Lung (tissue), 12 donors: ENCODE measurements around the gene PTPRE. TPM values are rescaled to one million over a fixed set of nuclear protein-coding genes. Genes with fewer than 3 reads are reported as not detected.

Experiments used
- ATAC-seq: fragments of 200-7000 bp; cut with Tn5 transposase; one replicate; pipeline ENCODE4 v1.9.1; 2020; ENCODE audit warnings: moderate number of reproducible peaks; ENCODE audit not compliant: insufficient read depth, low FRiP score
- DNase-seq, 3 donors: peaks; one replicate each; pipeline ENCODE4 v3.0.0-alpha.2; 2013 to 2017
- H3K27ac ChIP-seq, 2 donors: one replicate each; pipeline ENCODE4 v1.5.1; 2013; ENCODE audit warnings: mild to moderate bottlenecking in 2 of 2, moderate library complexity in 2 of 2, control low read depth in 1 of 2, inconsistent platforms in 1 of 2, low read depth in 1 of 2, low read length in 1 of 2
- H3K27me3 ChIP-seq, 3 donors: one replicate each; pipeline ENCODE4 v1.5.1; 2013; ENCODE audit warnings: low read length in 2 of 3; ENCODE audit not compliant: control insufficient read depth in 3 of 3, insufficient read depth in 3 of 3
- H3K36me3 ChIP-seq, 4 donors: one replicate each; pipeline ENCODE4 v1.5.1; 2013; ENCODE audit warnings: low read length in 4 of 4, mild to moderate bottlenecking in 1 of 4, moderate library complexity in 1 of 4; ENCODE audit not compliant: control insufficient read depth in 4 of 4, insufficient read depth in 4 of 4
- H3K4me1 ChIP-seq, 5 donors: one replicate each; pipeline ENCODE4 v1.5.1; 2013; ENCODE audit warnings: low read length in 5 of 5, mild to moderate bottlenecking in 2 of 5, moderate library complexity in 1 of 5; ENCODE audit not compliant: control insufficient read depth in 5 of 5, insufficient read depth in 5 of 5
- H3K4me3 ChIP-seq: one replicate; pipeline ENCODE4 v1.5.1; 2013; ENCODE audit warnings: mild to moderate bottlenecking, control low read depth, moderate library complexity
- H3K9ac ChIP-seq, 2 donors: one replicate each; pipeline ENCODE4 v1.5.1; 2013; ENCODE audit warnings: low read length in 2 of 2, control low read depth in 1 of 2; ENCODE audit not compliant: insufficient read depth in 1 of 2
- H3K9me3 ChIP-seq, 4 donors: one replicate each; pipeline ENCODE4 v1.5.1; 2013; ENCODE audit warnings: low read length in 3 of 4, mild to moderate bottlenecking in 1 of 4, moderate library complexity in 1 of 4; ENCODE audit not compliant: control insufficient read depth in 4 of 4, insufficient read depth in 3 of 4
- WGBS, 2 donors: extraction: QIAGEN DNeasy Blood & Tissue Kit; methylation state at CpG; one replicate each; pipeline ENCODE4 v1.1.7; 2013; 5-methylcytosine and 5-hydroxymethylcytosine counted together
- polyA plus RNA-seq, 2 donors: library from polyadenylated mRNA; stranded (reverse); fragments of 200-250 nt; gene quantifications; one replicate each; pipeline ENCODE4 v1.2.1, GENCODE V29; 2013
- total RNA-seq, 2 donors: library from RNA; depleted of rRNA in 1 of 2; stranded (reverse); fragments of >200 nt in 1 of 2; gene quantifications; one replicate each; pipeline ENCODE4 v1.2.1, GENCODE V29; 2014 to 2021
- TF ChIP-seq, protein P1 (sequence below): IDR thresholded peaks from 2 replicates; pipeline ENCODE4 v1.5.1; 2012; ENCODE audit warnings: mild to moderate bottlenecking; ENCODE audit errors: control extremely low read depth, extremely low read depth
- donor health status: control.
- donor health status: control.
- donor health status: Bipolar disorder and iron deficiency.
- donor health status: healthy.
- donor health status: DM: yes; HTN: yes; CAD: no.

PTPRE gene
- total and polyA plus RNA-seq, 4 donors, result 15.5 to 68.7 (median 36.5) TPM

DNA sequence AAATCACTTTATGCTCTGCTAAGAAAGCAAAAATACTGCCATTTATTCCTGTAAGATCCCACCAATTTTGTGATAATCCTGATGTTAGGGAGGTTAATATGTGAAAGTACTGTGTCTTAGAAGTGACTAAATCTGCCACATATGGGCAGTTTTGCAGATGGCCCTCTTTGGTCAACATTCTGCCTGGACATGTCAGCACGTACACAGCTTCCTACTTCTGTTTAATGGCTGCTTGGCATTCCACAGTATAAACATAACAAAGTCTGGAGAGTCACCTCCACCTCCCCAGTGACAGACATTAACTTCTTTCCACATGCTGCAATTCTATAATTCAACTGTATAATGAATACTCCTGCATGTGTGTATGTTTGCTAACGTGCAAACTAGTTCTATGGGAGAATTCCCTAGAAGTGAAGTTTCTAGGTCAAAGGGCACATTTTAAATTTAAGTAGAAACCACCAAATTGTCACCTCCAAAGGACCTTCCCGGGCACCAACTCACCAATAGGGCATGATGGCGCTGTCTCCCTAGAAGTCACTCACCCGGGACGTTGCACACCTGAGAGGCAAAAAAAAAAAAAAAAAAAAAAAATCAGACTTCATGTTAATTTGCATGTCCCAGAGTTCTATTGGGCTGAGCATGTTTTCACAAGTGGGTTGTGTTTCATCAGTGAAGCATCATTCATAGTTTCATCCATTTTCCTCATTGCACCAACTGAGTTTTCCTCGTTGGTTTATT is 180.4 kb downstream of the PTPRE start:
- Histone ChIP-seq H3K9me3 (no peaks in the 10 kb centered on the region), H3K4me1 (no peaks in the 10 kb centered on the region), H3K9ac (no peak overlapping the region), H3K4me3 (no peak overlapping the region), H3K36me3 (peaks cover 0 to 13% (median 1%) of the 10 kb centered on the region in 4 donors), H3K27ac (no peak overlapping the region), H3K27me3 (peaks cover 0 to 4% (median 0%) of the 10 kb centered on the region in 3 donors)
- DNase-seq (no peak), ATAC-seq (no peak)
- WGBS, 2 donors, result 69 to 83% methylated on average over 7 of the region's 7 CpGs
- TF ChIP-seq, protein P1, sequence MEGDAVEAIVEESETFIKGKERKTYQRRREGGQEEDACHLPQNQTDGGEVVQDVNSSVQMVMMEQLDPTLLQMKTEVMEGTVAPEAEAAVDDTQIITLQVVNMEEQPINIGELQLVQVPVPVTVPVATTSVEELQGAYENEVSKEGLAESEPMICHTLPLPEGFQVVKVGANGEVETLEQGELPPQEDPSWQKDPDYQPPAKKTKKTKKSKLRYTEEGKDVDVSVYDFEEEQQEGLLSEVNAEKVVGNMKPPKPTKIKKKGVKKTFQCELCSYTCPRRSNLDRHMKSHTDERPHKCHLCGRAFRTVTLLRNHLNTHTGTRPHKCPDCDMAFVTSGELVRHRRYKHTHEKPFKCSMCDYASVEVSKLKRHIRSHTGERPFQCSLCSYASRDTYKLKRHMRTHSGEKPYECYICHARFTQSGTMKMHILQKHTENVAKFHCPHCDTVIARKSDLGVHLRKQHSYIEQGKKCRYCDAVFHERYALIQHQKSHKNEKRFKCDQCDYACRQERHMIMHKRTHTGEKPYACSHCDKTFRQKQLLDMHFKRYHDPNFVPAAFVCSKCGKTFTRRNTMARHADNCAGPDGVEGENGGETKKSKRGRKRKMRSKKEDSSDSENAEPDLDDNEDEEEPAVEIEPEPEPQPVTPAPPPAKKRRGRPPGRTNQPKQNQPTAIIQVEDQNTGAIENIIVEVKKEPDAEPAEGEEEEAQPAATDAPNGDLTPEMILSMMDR, result no peak

DNA sequence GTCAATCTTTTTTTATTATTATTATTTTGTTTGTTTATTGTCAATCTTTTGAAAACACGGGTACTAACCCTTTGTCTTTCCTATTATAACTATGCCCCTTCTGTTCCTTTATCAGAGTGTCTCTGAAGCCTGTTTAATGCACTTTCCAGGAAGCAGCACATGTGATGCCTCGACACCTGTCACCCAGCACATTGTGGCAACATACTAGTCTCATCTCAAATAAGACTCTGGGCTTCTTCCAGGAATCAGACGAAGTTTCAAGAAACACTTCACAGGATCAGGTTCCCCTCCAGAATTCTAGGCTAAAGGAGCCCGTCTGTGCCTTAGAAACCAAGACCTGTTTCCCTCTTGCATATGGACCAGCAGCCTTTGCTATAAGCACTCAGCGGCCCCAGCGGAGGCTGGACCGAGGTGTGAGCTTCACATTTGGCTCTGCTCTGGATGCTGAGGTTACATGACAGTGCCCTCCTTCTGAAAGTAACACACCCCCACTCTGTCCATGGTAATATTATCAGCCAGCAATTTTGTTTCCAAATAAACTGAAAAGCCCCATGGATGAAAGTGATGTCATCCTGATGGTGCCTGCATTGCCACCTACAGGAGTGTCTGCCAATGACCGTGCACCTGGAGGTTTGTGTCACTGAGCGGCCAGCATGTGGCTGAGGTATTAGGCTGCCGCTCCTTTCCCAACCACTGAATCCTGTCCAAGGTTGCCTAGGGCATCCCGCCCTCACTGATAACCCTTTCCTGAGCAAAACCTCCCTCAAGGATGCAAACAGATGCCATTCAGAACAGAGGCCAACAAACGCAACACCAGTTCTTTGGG is 181.2 kb downstream of the PTPRE start:
- ATAC-seq, result no peak
- H3K9me3 ChIP-seq, result no peaks in the 10 kb centered on the region
- H3K27me3 ChIP-seq, result peaks cover 0 to 4% (median 0%) of the 10 kb centered on the region in 3 donors
- no peak overlapping the region for H3K27ac ChIP-seq
- peaks cover 0 to 12% (median 1%) of the 10 kb centered on the region in 4 donors for H3K36me3 ChIP-seq
- H3K4me3 ChIP-seq, result no peak overlapping the region
- WGBS, 2 donors, result 60 to 70% methylated on average over 12 of the region's 12 CpGs
- no peak overlapping the region for H3K9ac ChIP-seq
- H3K4me1 ChIP-seq, result no peaks in the 10 kb centered on the region
- TF ChIP-seq, protein P1, result no peak
- no peak for DNase-seq

DNA sequence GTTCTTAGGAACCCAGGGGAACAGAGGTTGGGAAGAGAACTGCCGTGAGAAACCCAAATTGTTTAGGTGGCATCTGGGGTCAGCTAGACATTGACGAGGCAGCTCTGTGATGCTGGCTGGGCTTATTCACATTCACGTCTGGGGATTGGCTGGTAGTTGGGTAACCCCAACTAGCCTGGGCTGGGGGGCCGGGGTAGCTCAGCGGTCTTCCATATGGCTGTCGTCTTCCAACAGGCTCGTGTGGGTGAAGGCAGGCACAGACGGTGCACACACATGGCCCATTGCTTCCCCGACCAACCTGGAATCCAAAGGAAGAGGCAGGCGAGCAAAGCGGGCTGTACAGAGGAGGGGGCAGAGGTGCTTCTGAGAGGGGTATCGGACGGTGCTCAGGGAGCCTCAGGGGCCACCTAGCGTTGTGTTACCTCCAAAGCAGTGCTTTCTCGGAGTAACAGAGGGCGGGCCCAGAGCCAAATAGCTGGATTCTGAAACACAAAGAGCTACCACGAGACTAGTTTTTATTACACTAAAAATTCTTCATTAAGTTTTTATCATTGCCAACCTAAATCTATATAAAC is 184.8 kb downstream of the PTPRE start:
- Histone ChIP-seq H3K27me3 (no peaks in the 10 kb centered on the region), H3K9ac (no peak overlapping the region), H3K27ac (no peak overlapping the region), H3K4me3 (no peak overlapping the region), H3K36me3 (peaks cover 0 to 3% (median 0%) of the 10 kb centered on the region in 4 donors), H3K4me1 (no peaks in the 10 kb centered on the region), H3K9me3 (no peaks in the 10 kb centered on the region)
- 82 to 86% methylated on average over 17 of the region's 17 CpGs for WGBS, 2 donors
- DNase-seq, result no peak
- TF ChIP-seq, protein P1, result no peak
- ATAC-seq, result no peak
